Fibroblast of mammary gland (primary cell): Measurements from ENCODE around the gene FAM200C.

Source experiments
- DNase-seq: peaks from one replicate; pipeline ENCODE4 v3.0.0-alpha.2; 2010; ENCODE audit warnings: low read depth
- H3K4me3 ChIP-seq: 2 replicates; pipeline ENCODE4 v1.5.1; 2011; ENCODE audit warnings: low read depth, mild to moderate bottlenecking, low read length, moderate library complexity; ENCODE audit not compliant: control insufficient read depth
- TF ChIP-seq, protein P1 (sequence below): conservative IDR thresholded peaks from 2 replicates; pipeline ENCODE4 v1.5.1; 2011; ENCODE audit warnings: low read depth, low read length, inconsistent platforms; ENCODE audit not compliant: control insufficient read depth, insufficient read depth

The FAM200C gene

DNA sequence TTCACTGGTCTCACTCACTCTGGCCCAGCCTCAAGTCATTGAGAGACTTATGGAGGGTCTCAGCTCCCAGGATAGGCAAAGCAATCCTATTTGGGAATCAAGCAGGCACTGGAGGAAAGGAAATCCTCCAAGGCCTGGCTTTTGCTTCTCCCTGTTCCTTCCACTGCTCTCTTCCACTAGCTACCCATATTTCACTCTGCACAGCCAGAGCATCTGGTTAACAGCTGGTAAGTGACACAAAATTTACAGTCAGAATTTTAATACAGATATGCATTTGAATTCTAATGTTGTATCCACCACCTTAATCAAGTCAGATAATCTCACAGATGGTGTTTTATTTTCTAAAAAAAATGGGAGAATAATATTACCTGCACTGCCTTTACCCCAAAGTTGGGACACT is 28.6 kb downstream of the FAM200C start:
- TF ChIP-seq, protein P1, sequence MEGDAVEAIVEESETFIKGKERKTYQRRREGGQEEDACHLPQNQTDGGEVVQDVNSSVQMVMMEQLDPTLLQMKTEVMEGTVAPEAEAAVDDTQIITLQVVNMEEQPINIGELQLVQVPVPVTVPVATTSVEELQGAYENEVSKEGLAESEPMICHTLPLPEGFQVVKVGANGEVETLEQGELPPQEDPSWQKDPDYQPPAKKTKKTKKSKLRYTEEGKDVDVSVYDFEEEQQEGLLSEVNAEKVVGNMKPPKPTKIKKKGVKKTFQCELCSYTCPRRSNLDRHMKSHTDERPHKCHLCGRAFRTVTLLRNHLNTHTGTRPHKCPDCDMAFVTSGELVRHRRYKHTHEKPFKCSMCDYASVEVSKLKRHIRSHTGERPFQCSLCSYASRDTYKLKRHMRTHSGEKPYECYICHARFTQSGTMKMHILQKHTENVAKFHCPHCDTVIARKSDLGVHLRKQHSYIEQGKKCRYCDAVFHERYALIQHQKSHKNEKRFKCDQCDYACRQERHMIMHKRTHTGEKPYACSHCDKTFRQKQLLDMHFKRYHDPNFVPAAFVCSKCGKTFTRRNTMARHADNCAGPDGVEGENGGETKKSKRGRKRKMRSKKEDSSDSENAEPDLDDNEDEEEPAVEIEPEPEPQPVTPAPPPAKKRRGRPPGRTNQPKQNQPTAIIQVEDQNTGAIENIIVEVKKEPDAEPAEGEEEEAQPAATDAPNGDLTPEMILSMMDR: no peak
- no peak overlapping the region for H3K4me3 ChIP-seq
- DNase-seq: no peak

DNA sequence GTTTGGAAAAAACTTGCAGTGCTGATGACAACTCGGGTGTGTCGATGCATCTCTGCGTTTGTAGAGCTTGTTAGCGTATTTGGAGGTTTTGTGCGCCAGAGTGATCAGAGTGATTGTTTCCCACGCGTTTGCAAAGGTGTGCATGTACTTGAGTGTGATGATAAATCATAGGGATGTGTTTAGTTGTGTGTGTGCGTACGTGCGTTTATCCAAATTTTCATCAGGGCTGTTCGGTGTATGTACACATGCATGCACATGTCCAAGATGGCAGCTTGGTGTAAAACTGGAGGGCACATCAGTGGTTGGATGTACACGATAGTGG is 29.2 kb downstream of the FAM200C start:
- TF ChIP-seq, protein P1: no peak
- H3K4me3 ChIP-seq: peak overlapping the region; percentile 41
- no peak for DNase-seq

DNA sequence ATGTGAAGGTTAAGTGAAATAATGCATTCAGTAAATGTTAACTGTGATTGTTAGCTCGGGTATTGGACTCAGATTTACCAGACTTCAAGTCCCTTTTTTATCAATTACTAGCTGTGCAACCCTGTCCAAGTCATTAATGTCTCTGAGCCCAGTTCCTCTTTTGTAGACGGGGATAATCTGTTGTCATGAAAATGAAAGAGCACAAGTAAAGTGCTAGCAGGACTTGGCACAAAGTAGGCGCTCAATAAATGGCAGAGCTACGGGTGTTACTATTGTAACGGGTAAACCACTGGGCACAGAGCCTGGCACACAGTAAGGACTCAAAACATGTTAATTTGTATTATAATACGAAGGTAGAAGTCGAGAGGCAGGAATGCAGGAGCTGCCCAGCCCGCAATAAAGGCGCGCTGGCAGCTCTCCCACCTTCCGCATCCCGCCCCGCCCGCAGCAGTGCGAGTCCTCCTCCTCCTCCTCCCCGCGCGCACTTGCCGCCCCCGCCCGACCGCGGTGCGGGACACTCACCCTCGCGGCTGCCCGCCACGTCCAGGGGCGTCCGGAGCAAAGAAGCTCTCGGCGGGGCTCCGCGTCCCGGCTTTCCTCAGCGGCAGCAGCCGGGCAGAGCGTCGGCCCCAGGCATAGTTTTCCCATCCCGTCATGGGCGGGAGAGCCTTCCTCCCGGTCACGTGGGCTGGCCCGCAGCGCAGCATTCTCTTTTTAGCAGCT is 29.7 kb downstream of the FAM200C start, which contains the start of gene C1QTNF2:
Gene C1QTNF2 (minus strand): TSS at position 637 of the 723 bp plus-strand sequence. CDS start 15,615 bp downstream, outside the sequence.
- TF ChIP-seq, protein P1: no peak
- peak within 1 kb of the TSS; percentile 41 for H3K4me3 ChIP-seq
- DNase-seq: peak; percentile 61

DNA sequence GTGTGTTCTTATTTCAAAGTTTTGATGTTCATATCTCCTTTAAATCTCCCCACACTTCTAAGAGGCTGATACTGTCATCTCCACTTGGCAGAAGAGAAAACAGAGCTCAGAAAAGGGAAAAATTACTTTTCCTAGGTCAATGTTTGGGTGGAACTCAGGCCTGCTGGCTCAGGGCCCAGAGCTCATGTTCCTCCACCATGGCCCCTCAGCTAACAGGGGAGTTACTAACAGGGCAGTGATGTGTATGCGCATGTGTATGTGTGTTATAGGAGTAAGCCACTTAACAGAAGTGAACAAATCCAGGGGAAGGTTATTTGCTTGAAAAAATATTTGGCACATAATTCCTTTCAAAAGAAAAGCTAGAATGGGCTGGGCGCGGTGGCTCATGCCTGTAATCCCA is 32.0 kb downstream of the FAM200C start:
- no peak overlapping the region for H3K4me3 ChIP-seq
- no peak for DNase-seq
- TF ChIP-seq, protein P1: no peak

DNA sequence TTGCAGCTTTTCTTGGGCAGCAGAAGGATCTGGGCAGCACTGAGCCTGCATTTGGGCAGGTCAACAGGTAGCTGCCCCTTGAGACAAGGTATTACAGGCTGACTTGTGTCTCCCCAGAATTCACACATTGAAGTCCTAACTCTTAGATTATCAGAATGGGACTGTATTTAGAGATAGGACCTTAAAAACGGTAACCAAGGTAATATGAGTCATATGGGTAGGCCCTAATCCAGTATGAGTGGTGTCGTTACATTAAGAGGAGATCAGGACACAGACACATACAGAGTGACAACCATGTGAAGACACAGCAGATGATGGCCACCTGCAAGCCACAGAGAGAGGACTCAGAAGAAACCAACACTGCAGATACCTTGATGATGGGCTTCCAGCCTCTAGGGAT is 32.6 kb downstream of the FAM200C start:
- H3K4me3 ChIP-seq: no peak overlapping the region
- DNase-seq: no peak
- TF ChIP-seq, protein P1: no peak

DNA sequence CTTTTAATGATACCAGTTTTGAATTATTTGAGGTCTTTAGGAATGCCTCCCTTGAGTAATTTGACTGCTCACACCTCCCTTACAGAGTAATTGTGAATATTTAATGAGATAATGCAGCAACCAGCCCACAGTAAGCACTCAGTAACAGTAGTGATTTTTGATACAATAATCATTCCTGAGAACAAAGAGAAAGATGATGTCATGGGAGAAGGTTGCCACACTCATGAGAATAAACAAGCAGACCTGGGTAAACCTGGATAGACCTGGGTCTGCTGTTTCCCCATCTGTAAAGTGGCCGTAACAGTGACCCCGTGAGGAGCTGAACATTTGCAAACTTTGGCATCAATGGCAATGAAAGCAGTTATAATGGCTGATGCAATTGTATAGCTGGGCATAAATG is 33.6 kb downstream of the FAM200C start:
- H3K4me3 ChIP-seq: no peak overlapping the region
- TF ChIP-seq, protein P1: no peak
- DNase-seq: no peak
